HepG2 (cell line): ENCODE measurements around the gene CRYAB. TPM values are rescaled to one million over a fixed set of nuclear protein-coding genes. Genes with fewer than 3 reads are reported as not detected.
A peak's percentile ranks its signal among the peaks of the same experiment; 100 is the strongest.

Experiments used
- DR1 ChIP-seq: sonication (generic); formaldehyde crosslinking; IDR thresholded peaks from 2 replicates; pipeline ENCODE4 v1.8.0; 2021; ENCODE audit warnings: mild to moderate bottlenecking, missing genetic modification reagents, inconsistent platforms
- ETV5 ChIP-seq: IDR thresholded peaks from 2 replicates; pipeline ENCODE4 v1.6.1; 2018; ENCODE audit warnings: missing biosample characterization, missing genetic modification reagents, inconsistent platforms, borderline replicate concordance
- FOXA1 ChIP-seq, 2 experiments: fragments of 450-650 bp in 1 of 2; sonication (generic) in 1 of 2; formaldehyde crosslinking in 1 of 2; IDR thresholded peaks; 2 replicates each; pipeline versions ENCODE4 v1.4.0 to v1.6.1; 2016 to 2020; ENCODE audit warnings: missing genetic modification reagents in 1 of 2
- GTF2F1 ChIP-seq: fragments of 150-350 bp; IDR thresholded peaks from 2 replicates; pipeline ENCODE4 v1.6.1; 2014; ENCODE audit warnings: low read length
- HCFC1 ChIP-seq: fragments of 150-350 bp; IDR thresholded peaks from 2 replicates; pipeline ENCODE4 v1.6.1; 2014; ENCODE audit warnings: low read depth, low read length
- MAFF ChIP-seq: IDR thresholded peaks from 2 replicates; pipeline ENCODE4 v1.6.1; 2011; ENCODE audit warnings: low read depth, low read length, improper control_type of control experiment
- MAFG ChIP-seq: sonication (generic); formaldehyde crosslinking; IDR thresholded peaks from 2 replicates; pipeline ENCODE4 v1.5.1; 2020; ENCODE audit warnings: mild to moderate bottlenecking, missing genetic modification reagents
- MED1 ChIP-seq: sonication (generic); formaldehyde crosslinking; IDR thresholded peaks from 2 replicates; pipeline ENCODE4 v1.4.0; 2020; ENCODE audit warnings: missing genetic modification reagents
- MEIS1 ChIP-seq: sonication (generic); formaldehyde crosslinking; IDR thresholded peaks from 2 replicates; pipeline ENCODE4 v1.9.0; 2021; ENCODE audit warnings: mild to moderate bottlenecking, missing genetic modification reagents, moderate library complexity, borderline replicate concordance
- PLSCR1 ChIP-seq: sonication (generic); formaldehyde crosslinking; IDR thresholded peaks from 2 replicates; pipeline ENCODE4 v1.5.0; 2020; ENCODE audit warnings: missing genetic modification reagents, mild to moderate bottlenecking, borderline replicate concordance
- POLR2A ChIP-seq, 2 experiments: IDR thresholded peaks; 2 replicates each; pipeline ENCODE4 v1.6.1; 2011; ENCODE audit warnings: low read depth in 2 of 2, low read length in 2 of 2, mild to moderate bottlenecking in 1 of 2, moderate library complexity in 1 of 2; ENCODE audit not compliant: insufficient read depth in 1 of 2
- RFX5 ChIP-seq: IDR thresholded peaks from 2 replicates; pipeline ENCODE4 v1.6.1; 2011; ENCODE audit warnings: low read depth, low read length, improper control_type of control experiment
- SALL2 ChIP-seq: sonication (generic); formaldehyde crosslinking; IDR thresholded peaks from 2 replicates; pipeline ENCODE4 v1.8.1; 2023; ENCODE audit warnings: mild to moderate bottlenecking, missing genetic modification reagents, inconsistent platforms
- SP1 ChIP-seq, 2 experiments: fragments of 450-650 bp in 1 of 2; sonication (generic) in 1 of 2; formaldehyde crosslinking in 1 of 2; IDR thresholded peaks; 2 replicates each; pipeline versions ENCODE4 v1.4.0 to v1.6.1; 2016 to 2020; ENCODE audit warnings: missing genetic modification reagents in 1 of 2
- TRIM24 ChIP-seq: sonication (generic); formaldehyde crosslinking; IDR thresholded peaks from 2 replicates; pipeline ENCODE4 v1.8.0; 2022; ENCODE audit warnings: mild to moderate bottlenecking, missing genetic modification reagents
- USF2 ChIP-seq, 2 experiments: sonication (generic) in 1 of 2; formaldehyde crosslinking in 1 of 2; IDR thresholded peaks; 2 replicates each; pipeline versions ENCODE4 v1.5.1 to v1.6.1; 2011 to 2020; ENCODE audit warnings: borderline replicate concordance in 1 of 2, low read depth in 1 of 2, low read length in 1 of 2, mild to moderate bottlenecking in 1 of 2, missing genetic modification reagents in 1 of 2, moderate library complexity in 1 of 2
- ZBTB42 ChIP-seq: sonication (generic); formaldehyde crosslinking; IDR thresholded peaks from 2 replicates; pipeline ENCODE4 v1.5.0; 2020; ENCODE audit warnings: mild to moderate bottlenecking, missing genetic modification reagents
- ZBTB7B ChIP-seq: sonication (generic); formaldehyde crosslinking; IDR thresholded peaks from 2 replicates; pipeline ENCODE4 v1.4.0; 2020; ENCODE audit warnings: missing genetic modification reagents
- ZNF101 ChIP-seq: sonication (generic); formaldehyde crosslinking; IDR thresholded peaks from 2 replicates; pipeline ENCODE4 v1.4.0; 2020; ENCODE audit warnings: mild to moderate bottlenecking, low read depth, missing genetic modification reagents, borderline replicate concordance
- ZNF24 ChIP-seq: fragments of 450-650 bp; IDR thresholded peaks from 2 replicates; pipeline ENCODE4 v1.6.1; 2017; ENCODE audit warnings: antibody characterized with exemption, mild to moderate bottlenecking
- ZNF7 ChIP-seq: IDR thresholded peaks from 2 replicates; pipeline ENCODE4 v1.6.1; 2016; ENCODE audit warnings: missing biosample characterization, missing genetic modification reagents
- ZNF709 ChIP-seq: sonication (generic); formaldehyde crosslinking; IDR thresholded peaks from 2 replicates; pipeline ENCODE4 v1.5.0; 2020; ENCODE audit warnings: mild to moderate bottlenecking, missing genetic modification reagents
- polyA plus RNA-seq, 8 experiments: library from polyadenylated mRNA; depleted of rRNA in 3 of 8; stranded (reverse) in 7 of 8; unstranded in 1 of 8; fragments of >200 nt; fragmentation: Illumina TruSeq in 4 of 8; extraction: Trizol in 4 of 8; gene quantifications; 2 replicates each; pipeline versions ENCODE4 v1.2.1 to v1.2.3, GENCODE V29; 2011 to 2016; ENCODE audit warnings: low read depth in 4 of 8, missing spikeins in 1 of 8, mixed read lengths in 1 of 8; ENCODE audit not compliant: insufficient read depth in 1 of 8
- total RNA-seq, 5 experiments: library from RNA; depleted of rRNA; stranded (reverse); fragments of >200 nt; fragmentation: Illumina TruSeq; extraction: Trizol; gene quantifications; 2 replicates each; pipeline ENCODE4 v1.2.3, GENCODE V29; 2016; ENCODE audit warnings: low read depth in 1 of 5
- TF ChIP-seq, protein P1 (sequence below): sonication (generic); formaldehyde crosslinking; IDR thresholded peaks from 2 replicates; pipeline ENCODE4 v1.4.0; 2020; ENCODE audit warnings: missing genetic modification reagents

The CRYAB gene
- total and polyA plus RNA-seq, 2 of the 13 experiments (the other 11 are each of a cell fraction or from before 2014, with no cell fraction given): 0.55 to 1.1 TPM

DNA sequence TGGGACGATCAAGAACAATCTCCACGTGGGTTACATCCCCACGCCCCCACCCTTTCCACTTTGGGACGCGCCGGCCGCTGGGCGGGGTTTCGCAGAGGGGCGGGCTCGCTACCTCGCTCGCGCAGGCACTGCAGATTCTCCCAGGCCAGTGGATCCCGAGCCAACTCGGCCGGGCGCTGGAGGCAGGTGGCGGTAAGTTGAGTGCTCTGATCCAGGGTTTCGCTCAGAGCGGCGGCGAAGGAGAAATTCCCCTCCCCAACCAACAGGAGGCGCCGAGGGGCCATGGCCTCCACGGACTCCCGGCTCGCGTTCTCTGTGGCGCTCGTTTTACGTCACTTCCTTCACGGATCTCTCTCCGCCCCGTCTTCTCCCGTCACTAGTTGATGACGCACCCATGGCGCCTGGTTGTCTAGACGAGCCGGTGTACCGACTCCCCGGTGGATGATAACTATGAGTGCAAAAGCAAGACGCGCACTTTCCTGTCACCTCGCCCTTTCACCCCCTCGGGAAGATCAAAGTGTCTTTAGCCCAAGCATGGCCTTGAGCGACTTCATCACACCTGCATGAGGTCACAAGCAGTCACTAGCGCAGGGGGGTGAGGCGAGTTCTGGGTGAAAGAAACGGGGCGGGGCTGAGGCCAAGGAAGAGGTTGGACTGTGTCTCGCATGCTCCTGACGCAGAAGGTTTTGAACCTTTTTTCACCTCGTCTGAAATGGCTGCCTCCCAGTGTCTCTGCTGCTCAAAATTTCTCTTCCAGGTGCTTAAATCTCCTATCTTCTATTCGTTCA, 32.5 kb downstream of the CRYAB start, which contains the start of the genes CFAP68 and FDXACB1 (continued):
- TF ChIP-seq ZNF7: no peak
- no peak; the same call in 1 of the 2 replicates for TF ChIP-seq ZNF101 (CRISPR knock-in tag)
- TF ChIP-seq GTF2F1: no peak
- TF ChIP-seq FOXA1 (IDR thresholded peaks at IDR 0.05): no peak
- TF ChIP-seq FOXA1 (CRISPR knock-in tag; IDR thresholded peaks at IDR 0.05): 0 out of 2 replicates have a peak, but pooled peaks have one; percentile 3
- no peak; the same call in 1 of the 2 replicates for TF ChIP-seq MAFF
- TF ChIP-seq POLR2A (IDR thresholded peaks at IDR 0.05; ENCODE audit: insufficient read depth in 1 of 2, low read depth in 2 of 2, low read length in 2 of 2): peak; percentile 32 to 69; a peak in 3 of 4 replicates
- peak; percentile 75 for TF ChIP-seq RFX5
- TF ChIP-seq HCFC1: peak; percentile 70
- TF ChIP-seq ZNF709: no peak
- TF ChIP-seq DR1 (CRISPR knock-in tag): peak; percentile 70
- TF ChIP-seq SP1 (IDR thresholded peaks at IDR 0.05): no peak
- peak; percentile 80 for TF ChIP-seq SP1 (CRISPR knock-in tag; IDR thresholded peaks at IDR 0.05)
- TF ChIP-seq, protein P1, sequence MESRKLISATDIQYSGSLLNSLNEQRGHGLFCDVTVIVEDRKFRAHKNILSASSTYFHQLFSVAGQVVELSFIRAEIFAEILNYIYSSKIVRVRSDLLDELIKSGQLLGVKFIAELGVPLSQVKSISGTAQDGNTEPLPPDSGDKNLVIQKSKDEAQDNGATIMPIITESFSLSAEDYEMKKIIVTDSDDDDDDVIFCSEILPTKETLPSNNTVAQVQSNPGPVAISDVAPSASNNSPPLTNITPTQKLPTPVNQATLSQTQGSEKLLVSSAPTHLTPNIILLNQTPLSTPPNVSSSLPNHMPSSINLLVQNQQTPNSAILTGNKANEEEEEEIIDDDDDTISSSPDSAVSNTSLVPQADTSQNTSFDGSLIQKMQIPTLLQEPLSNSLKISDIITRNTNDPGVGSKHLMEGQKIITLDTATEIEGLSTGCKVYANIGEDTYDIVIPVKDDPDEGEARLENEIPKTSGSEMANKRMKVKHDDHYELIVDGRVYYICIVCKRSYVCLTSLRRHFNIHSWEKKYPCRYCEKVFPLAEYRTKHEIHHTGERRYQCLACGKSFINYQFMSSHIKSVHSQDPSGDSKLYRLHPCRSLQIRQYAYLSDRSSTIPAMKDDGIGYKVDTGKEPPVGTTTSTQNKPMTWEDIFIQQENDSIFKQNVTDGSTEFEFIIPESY (CRISPR knock-in tag): no peak; the same call in 1 of the 2 replicates
- TF ChIP-seq ETV5: peak; percentile 49; the same call in 1 of the 2 replicates
- TF ChIP-seq USF2 (IDR thresholded peaks at IDR 0.05; ENCODE audit: low read depth, low read length): no peak
- no peak for TF ChIP-seq USF2 (CRISPR knock-in tag; IDR thresholded peaks at IDR 0.05; ENCODE audit: borderline replicate concordance)
- TF ChIP-seq SALL2 (CRISPR knock-in tag): peak; percentile 74; the same call in 1 of the 2 replicates
- peak; percentile 37; the same call in 1 of the 2 replicates for TF ChIP-seq ZBTB7B (CRISPR knock-in tag)
- TF ChIP-seq MED1 (CRISPR knock-in tag): peak; percentile 85
- peak; percentile 71; the same call in 1 of the 2 replicates for TF ChIP-seq MEIS1 (CRISPR knock-in tag)
- TF ChIP-seq ZNF24: no peak
- TF ChIP-seq MAFG (CRISPR knock-in tag): no peak
- TF ChIP-seq TRIM24: peak; percentile 26; the same call in 1 of the 2 replicates
- TF ChIP-seq PLSCR1 (CRISPR knock-in tag): no peak
- no peak for TF ChIP-seq ZBTB42 (CRISPR knock-in tag)
